ENCODE results near the gene PAEP.

The PAEP gene

GRCh38 chr9:135602789-135603481 lies 41.4 kb downstream of the PAEP start:
- no peak for DNase-seq

- no peak for DNase-seq
These were observed 43.1 kb downstream of the PAEP start for GRCh38 chr9:135604437-135605237.

- DNase-seq = no peak
These were observed 43.8 kb downstream of the PAEP start for GRCh38 chr9:135605238-135605781.

- DNase-seq = no peak
These were observed 45.3 kb downstream of the PAEP start for GRCh38 chr9:135606885-135607259.

- DNase-seq = no peak
These were observed 46.1 kb downstream of the PAEP start for GRCh38 chr9:135607401-135608293.

- DNase-seq = no peak
These were observed 46.9 kb downstream of the PAEP start for GRCh38 chr9:135608294-135608998.

- no peak for DNase-seq
These were observed 47.4 kb downstream of the PAEP start for GRCh38 chr9:135608999-135609317.

GRCh38 chr9:135609366-135609955 lies 47.9 kb downstream of the PAEP start:
- DNase-seq = no peak

- DNase-seq = no peak
These were observed 49.0 kb downstream of the PAEP start for GRCh38 chr9:135610290-135611141.

- DNase-seq = no peak
These were observed 49.8 kb downstream of the PAEP start for GRCh38 chr9:135611142-135611874.

- DNase-seq = no peak
These were observed 50.3 kb downstream of the PAEP start for GRCh38 chr9:135611875-135612209.

GRCh38 chr9:135612437-135612836 lies 50.9 kb downstream of the PAEP start:
- DNase-seq = no peak

GRCh38 chr9:135612981-135613910 lies 51.7 kb downstream of the PAEP start:
- no peak for DNase-seq

- DNase-seq = no peak
These were observed 52.6 kb downstream of the PAEP start for GRCh38 chr9:135613946-135614805.

GRCh38 chr9:135614821-135615665 lies 53.5 kb downstream of the PAEP start:
- no peak for DNase-seq

- no peak for DNase-seq
These were observed 54.4 kb downstream of the PAEP start for GRCh38 chr9:135615666-135616618.
